Activated gamma-delta T cell treated with Interleukin-2 at 50 U/mL for 16 hours (primary cell): ENCODE data around the gene PRIMA1.
"Not testable (repeated sequence)": the region's sequence is repeated elsewhere in the genome, so short reads cannot be mapped to it uniquely, and the experiment has no call there.

Experiments used
- DNase-seq: peaks from one replicate; pipeline ENCODE4 v3.0.0-alpha.2; 2020

Gene PRIMA1

GRCh38 chr14:93788293-93788542 is at the start of gene PRIMA1:
Gene PRIMA1, minus strand, starts transcription at chr14:93788485. Its CDS starts 767 bp downstream, at chr14:93787718.
- no peak for DNase-seq

- no peak for DNase-seq
Observed at GRCh38 chr14:93834699-93835371, 46.5 kb upstream of the PRIMA1 start.

- no peak for DNase-seq
Observed at GRCh38 chr14:93832665-93833064, 44.4 kb upstream of the PRIMA1 start.

GRCh38 chr14:93832081-93832480 is 43.8 kb upstream of the PRIMA1 start:
- no peak for DNase-seq

- DNase-seq, result no peak
Observed at GRCh38 chr14:93830753-93831461, 42.6 kb upstream of the PRIMA1 start.

- DNase-seq, result no peak
Observed at GRCh38 chr14:93829839-93830481, 41.7 kb upstream of the PRIMA1 start.

- no peak for DNase-seq
Observed at GRCh38 chr14:93825235-93825553, 36.9 kb upstream of the PRIMA1 start.

- DNase-seq, result no peak
Observed at GRCh38 chr14:93824518-93825234, 36.4 kb upstream of the PRIMA1 start.

- DNase-seq, result no peak
Observed at GRCh38 chr14:93824076-93824475, 35.8 kb upstream of the PRIMA1 start.

GRCh38 chr14:93821051-93821450 is 32.8 kb upstream of the PRIMA1 start:
- DNase-seq, result no peak

GRCh38 chr14:93818857-93819256 is 30.6 kb upstream of the PRIMA1 start:
- no peak for DNase-seq

GRCh38 chr14:93811676-93812075 is 23.4 kb upstream of the PRIMA1 start:
- no peak for DNase-seq

GRCh38 chr14:93811020-93811419 is 22.7 kb upstream of the PRIMA1 start:
- no peak for DNase-seq

GRCh38 chr14:93809491-93810420 is 21.5 kb upstream of the PRIMA1 start:
- not testable (repeated sequence) for DNase-seq

GRCh38 chr14:93804654-93805053 is 16.4 kb upstream of the PRIMA1 start:
- DNase-seq, result no peak

- DNase-seq, result no peak
Observed at GRCh38 chr14:93803408-93804318, 15.4 kb upstream of the PRIMA1 start.

GRCh38 chr14:93799989-93800921 is 12.0 kb upstream of the PRIMA1 start:
- no peak for DNase-seq

- no peak for DNase-seq
Observed at GRCh38 chr14:93799617-93799988, 11.3 kb upstream of the PRIMA1 start.

- DNase-seq, result no peak
Observed at GRCh38 chr14:93797536-93797935, 9.3 kb upstream of the PRIMA1 start.

GRCh38 chr14:93797071-93797470 is 8.8 kb upstream of the PRIMA1 start:
- DNase-seq, result no peak

- DNase-seq, result no peak
Observed at GRCh38 chr14:93794756-93795155, 6.5 kb upstream of the PRIMA1 start.
